Mesangial cell (primary cell): ENCODE results near the gene CYP2E1. TPM values are rescaled to one million over a fixed set of nuclear protein-coding genes. Genes with fewer than 3 reads are reported as not detected.

Experiments
- total RNA-seq: library from RNA; depleted of rRNA; stranded (reverse); fragments of >200 nt; gene quantifications from 2 replicates; pipeline ENCODE4 v1.2.3, GENCODE V29; 2015

The CYP2E1 gene
- total RNA-seq: 0.16 and 0.38 TPM in 2 replicates

DNA sequence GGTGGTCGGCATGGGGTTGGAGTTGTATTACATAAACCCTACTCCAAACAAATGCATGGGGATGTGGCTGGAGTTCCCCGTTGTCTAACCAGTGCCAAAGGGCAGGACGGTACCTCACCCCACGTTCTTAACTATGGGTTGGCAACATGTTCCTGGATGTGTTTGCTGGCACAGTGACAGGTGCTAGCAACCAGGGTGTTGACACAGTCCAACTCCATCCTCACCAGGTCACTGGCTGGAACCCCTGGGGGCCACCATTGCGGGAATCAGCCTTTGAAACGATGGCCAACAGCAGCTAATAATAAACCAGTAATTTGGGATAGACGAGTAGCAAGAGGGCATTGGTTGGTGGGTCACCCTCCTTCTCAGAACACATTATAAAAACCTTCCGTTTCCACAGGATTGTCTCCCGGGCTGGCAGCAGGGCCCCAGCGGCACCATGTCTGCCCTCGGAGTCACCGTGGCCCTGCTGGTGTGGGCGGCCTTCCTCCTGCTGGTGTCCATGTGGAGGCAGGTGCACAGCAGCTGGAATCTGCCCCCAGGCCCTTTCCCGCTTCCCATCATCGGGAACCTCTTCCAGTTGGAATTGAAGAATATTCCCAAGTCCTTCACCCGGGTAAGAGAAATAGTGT is at the start of gene CYP2E1:
CYP2E1 (plus strand) TSS at position 407 of the 632 bp plus-strand sequence; CDS start at position 440, 33 bp downstream.

DNA sequence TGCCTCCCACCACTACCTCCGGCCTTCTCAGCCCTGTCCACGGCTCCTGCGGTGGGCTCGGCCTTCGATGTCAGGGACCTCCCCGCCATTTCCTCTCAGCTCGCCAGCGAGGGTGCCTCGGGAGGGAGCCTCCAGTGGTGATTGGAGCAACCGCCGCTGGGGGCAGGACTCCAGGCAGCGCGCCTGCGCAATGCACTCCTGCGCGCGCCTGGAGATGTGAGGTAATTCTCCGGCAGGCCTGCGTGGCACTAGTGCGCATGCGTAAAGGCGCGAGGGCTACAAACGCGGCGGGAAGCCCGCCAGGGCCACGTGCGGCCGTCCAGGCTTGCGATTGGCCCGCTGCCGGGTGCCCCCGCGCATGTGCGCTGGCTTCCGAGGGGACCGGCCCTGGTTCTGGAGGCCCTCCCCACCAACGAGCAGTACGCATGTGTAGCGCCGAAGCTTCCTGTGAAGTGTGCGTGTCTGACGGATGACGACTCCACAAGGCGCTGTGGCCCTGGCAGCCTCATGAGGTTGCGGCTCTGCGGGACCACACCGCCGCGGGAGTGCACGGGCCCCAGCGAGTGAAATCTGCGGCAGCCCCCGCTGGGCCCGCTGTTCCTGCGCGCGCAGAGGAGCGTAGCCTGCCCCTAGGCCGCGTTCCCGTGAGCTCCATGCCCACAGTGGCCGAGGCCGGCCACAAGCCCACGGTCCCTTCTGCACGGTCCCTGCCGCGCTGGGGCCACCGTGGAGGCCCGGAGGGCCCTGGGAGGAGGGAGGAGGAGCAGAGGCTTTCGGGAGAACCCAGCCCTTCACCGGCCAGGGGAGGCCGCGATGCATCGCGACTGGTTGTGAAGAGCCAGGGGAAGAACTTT is 38.5 kb downstream of the CYP2E1 start, which contains the start of gene SYCE1:
SYCE1 (minus strand) TSS at position 143 of the 854 bp plus-strand sequence; CDS start at position 89, 54 bp downstream.

Other genes starting within 250 kb of the CYP2E1 start
- gene TUBGCP2, start 218.5 kb upstream of the CYP2E1 start, total RNA-seq: 64.0 and 67.5 TPM in 2 replicates
- 31.4 and 63.9 TPM in 2 replicates for gene ZNF511, start 218.4 kb upstream of the CYP2E1 start, total RNA-seq
- gene CALY, start 190.5 kb upstream of the CYP2E1 start, total RNA-seq: 1.9 TPM in 1 of 2 replicates, not detected in the other
- gene PRAP1, start 180.0 kb upstream of the CYP2E1 start, total RNA-seq: not detected in 2 replicates
- 34.9 and 46.0 TPM in 2 replicates for gene FUOM, start 169.3 kb upstream of the CYP2E1 start, total RNA-seq
- 85.7 and 93.0 TPM in 2 replicates for gene ECHS1, start 154.0 kb upstream of the CYP2E1 start, total RNA-seq
- gene PAOX, start 148.1 kb upstream of the CYP2E1 start, total RNA-seq: 6.7 and 9.0 TPM in 2 replicates
- 38.7 and 50.0 TPM in 2 replicates for gene MTG1, start 133.2 kb upstream of the CYP2E1 start, total RNA-seq
- 0.16 and 0.38 TPM in 2 replicates for gene SPRN, start 102.7 kb upstream of the CYP2E1 start, total RNA-seq
- gene SCART1, start 73.4 kb upstream of the CYP2E1 start, total RNA-seq: under 0.01 and 1.4 TPM in 2 replicates
- not detected in 2 replicates for gene SYCE1, start 38.2 kb downstream of the CYP2E1 start, total RNA-seq
- gene FRG2B, start 99.4 kb downstream of the CYP2E1 start, total RNA-seq: not detected in 2 replicates